Neural cell (in vitro differentiated cells): Measurements from ENCODE around the gene PAIP2. TPM values are rescaled to one million over a fixed set of nuclear protein-coding genes. Genes with fewer than 3 reads are reported as not detected.

Experiments
- H2AFZ ChIP-seq: fragments of 200-600, 300-800 bp; sonication (generic), shearing (Covaris generic); 2 replicates; pipeline ENCODE4 v1.6.0; 2014; ENCODE audit warnings: low read depth, mild to moderate bottlenecking, antibody characterized with exemption, low read length, moderate library complexity
- H3F3A ChIP-seq: fragments of 200-600 bp; shearing (Covaris generic); 2 replicates; pipeline ENCODE4 v1.6.1; 2016; ENCODE audit warnings: mild to moderate bottlenecking, moderate library complexity, mixed read lengths, antibody characterized with exemption, low read length; ENCODE audit not compliant: insufficient read depth, poor library complexity, severe bottlenecking
- H3K27ac ChIP-seq: fragments of 200-600, 300-800 bp; sonication (generic), shearing (Covaris generic); 2 replicates; pipeline ENCODE4 v1.5.1; 2014; ENCODE audit warnings: mild to moderate bottlenecking, low read length, moderate library complexity
- H3K27me3 ChIP-seq: fragments of 300-800, 200-600 bp; sonication (generic), shearing (Covaris generic); 2 replicates; pipeline ENCODE4 v1.6.0; 2014; ENCODE audit warnings: mild to moderate bottlenecking, low read depth, low read length, moderate library complexity; ENCODE audit not compliant: insufficient read depth
- H3K36me3 ChIP-seq: fragments of 300-800, 200-600 bp; sonication (generic), shearing (Covaris generic); 2 replicates; pipeline ENCODE4 v1.5.1; 2014; ENCODE audit warnings: mild to moderate bottlenecking, antibody characterized with exemption, low read length, moderate library complexity; ENCODE audit not compliant: insufficient read depth
- H3K4me2 ChIP-seq: fragments of 300-800, 200-600 bp; sonication (generic), shearing (Covaris generic); 2 replicates; pipeline ENCODE4 v1.6.0; 2014; ENCODE audit warnings: mild to moderate bottlenecking, low read length
- H3K4me3 ChIP-seq: fragments of 300-800, 200-600 bp; sonication (generic), shearing (Covaris generic); 2 replicates; pipeline ENCODE4 v1.5.1; 2014; ENCODE audit warnings: mild to moderate bottlenecking, low read length, moderate library complexity
- H3K79me2 ChIP-seq: fragments of 200-600 bp; shearing (Covaris generic); replicated peaks from 2 replicates; pipeline ENCODE4 v1.6.0; 2014; ENCODE audit warnings: mild to moderate bottlenecking, low read length, moderate library complexity; ENCODE audit not compliant: insufficient read depth
- H3K9ac ChIP-seq: fragments of 300-800, 200-600 bp; sonication (generic), shearing (Covaris generic); 2 replicates; pipeline ENCODE4 v1.6.1; 2016; ENCODE audit warnings: mild to moderate bottlenecking, low read length, mixed read lengths
- H3K9me2 ChIP-seq: fragments of 200-600 bp; shearing (Covaris generic); 2 replicates; pipeline ENCODE4 v1.6.1; 2016; ENCODE audit warnings: mild to moderate bottlenecking, low read length, mixed read lengths; ENCODE audit not compliant: insufficient read depth
- H3K9me3 ChIP-seq: fragments of 200-600, 300-800 bp; sonication (generic), shearing (Covaris generic); 2 replicates; pipeline ENCODE4 v1.6.1; 2016; ENCODE audit warnings: mild to moderate bottlenecking, mixed run types, low read length, moderate library complexity, mixed read lengths
- H4K20me1 ChIP-seq: fragments of 200-600 bp; shearing (Covaris generic); 2 replicates; pipeline ENCODE4 v1.6.1; 2016; ENCODE audit warnings: mild to moderate bottlenecking, mixed run types; ENCODE audit not compliant: insufficient read depth
- EP300 ChIP-seq: fragments of 450-650 bp; conservative IDR thresholded peaks from 2 replicates; pipeline ENCODE4 v1.6.1; 2014; ENCODE audit warnings: antibody characterized with exemption, mild to moderate bottlenecking, moderate library complexity; ENCODE audit not compliant: poor library complexity, severe bottlenecking
- EZH2 ChIP-seq: fragments of 200-600, 300-800 bp; shearing (Covaris generic), sonication (generic); IDR thresholded peaks from 2 replicates; pipeline ENCODE4 v1.6.1; 2014; ENCODE audit warnings: antibody characterized with exemption, low read length, borderline replicate concordance, mild to moderate bottlenecking; ENCODE audit not compliant: insufficient read depth, poor library complexity, severe bottlenecking
- MXI1 ChIP-seq: fragments of 450-650 bp; conservative IDR thresholded peaks from 2 replicates; pipeline ENCODE4 v1.6.1; 2014; ENCODE audit warnings: antibody characterized with exemption, mild to moderate bottlenecking; ENCODE audit not compliant: poor library complexity, severe bottlenecking
- POLR2AphosphoS5 ChIP-seq: IDR thresholded peaks from 2 replicates; pipeline ENCODE4 v1.6.1; 2012
- RAD21 ChIP-seq: fragments of 450-650 bp; conservative IDR thresholded peaks from 2 replicates; pipeline ENCODE4 v1.6.1; 2014; ENCODE audit warnings: antibody characterized with exemption, mild to moderate bottlenecking, moderate library complexity
- REST ChIP-seq: IDR thresholded peaks from 2 replicates; pipeline ENCODE4 v1.6.1; 2012; ENCODE audit warnings: borderline replicate concordance
- SMC3 ChIP-seq: fragments of 450-650 bp; conservative IDR thresholded peaks from 2 replicates; pipeline ENCODE4 v1.6.1; 2014; ENCODE audit warnings: antibody characterized with exemption, mild to moderate bottlenecking, moderate library complexity; ENCODE audit not compliant: poor library complexity
- TAF1 ChIP-seq: IDR thresholded peaks from 2 replicates; pipeline ENCODE4 v1.6.1; 2012; ENCODE audit warnings: low read depth
- polyA plus RNA-seq: library from polyadenylated mRNA; depleted of rRNA; stranded (reverse); fragments of >200 nt; gene quantifications from 2 replicates; pipeline ENCODE4 v1.2.3, GENCODE V29; 2014
- TF ChIP-seq, protein P1 (sequence below): fragments of 450-650 bp; IDR thresholded peaks from 2 replicates; pipeline ENCODE4 v1.5.1; 2014; ENCODE audit warnings: antibody characterized with exemption, mild to moderate bottlenecking, moderate library complexity; ENCODE audit not compliant: poor library complexity, severe bottlenecking

PAIP2 gene
- polyA plus RNA-seq, 1 donor from 2014 or later: 201 TPM

- Histone ChIP-seq H3K9ac (no peak overlapping the region), H3F3A (no peaks in the 10 kb centered on the region), H3K4me3 (peak overlapping the region; percentile 95), H3K9me3 (no peaks in the 10 kb centered on the region), H2AFZ (no peak overlapping the region), H3K9me2 (no peaks in the 10 kb centered on the region), H3K27me3 (no peaks in the 10 kb centered on the region), H3K36me3 (no peaks in the 10 kb centered on the region), H3K79me2 (peaks cover 89% of the 10 kb centered on the region), H4K20me1 (peaks cover 69% of the 10 kb centered on the region), H3K4me2 (no peak overlapping the region), H3K27ac (no peak overlapping the region)
- TF ChIP-seq EP300 (no peak), SMC3 (no peak), RAD21 (no peak), EZH2 (no peak), REST (no peak), TAF1 (no peak)
These were observed 43.4 kb upstream of the PAIP2 start for GRCh38 chr5:139298242-139298641.

GRCh38 chr5:139299486-139299885 is 42.2 kb upstream of the PAIP2 start:
- H2AFZ ChIP-seq: no peak overlapping the region
- H4K20me1 ChIP-seq: peaks cover 82% of the 10 kb centered on the region
- H3K27ac ChIP-seq: no peak overlapping the region
- no peak overlapping the region for H3K9ac ChIP-seq
- no peak overlapping the region for H3K4me2 ChIP-seq
- TF ChIP-seq MXI1 (no peak), TAF1 (no peak), POLR2AphosphoS5 (no peak), REST (no peak), EP300 (no peak), SMC3 (no peak), EZH2 (no peak), RAD21 (no peak)
- TF ChIP-seq, protein P1, sequence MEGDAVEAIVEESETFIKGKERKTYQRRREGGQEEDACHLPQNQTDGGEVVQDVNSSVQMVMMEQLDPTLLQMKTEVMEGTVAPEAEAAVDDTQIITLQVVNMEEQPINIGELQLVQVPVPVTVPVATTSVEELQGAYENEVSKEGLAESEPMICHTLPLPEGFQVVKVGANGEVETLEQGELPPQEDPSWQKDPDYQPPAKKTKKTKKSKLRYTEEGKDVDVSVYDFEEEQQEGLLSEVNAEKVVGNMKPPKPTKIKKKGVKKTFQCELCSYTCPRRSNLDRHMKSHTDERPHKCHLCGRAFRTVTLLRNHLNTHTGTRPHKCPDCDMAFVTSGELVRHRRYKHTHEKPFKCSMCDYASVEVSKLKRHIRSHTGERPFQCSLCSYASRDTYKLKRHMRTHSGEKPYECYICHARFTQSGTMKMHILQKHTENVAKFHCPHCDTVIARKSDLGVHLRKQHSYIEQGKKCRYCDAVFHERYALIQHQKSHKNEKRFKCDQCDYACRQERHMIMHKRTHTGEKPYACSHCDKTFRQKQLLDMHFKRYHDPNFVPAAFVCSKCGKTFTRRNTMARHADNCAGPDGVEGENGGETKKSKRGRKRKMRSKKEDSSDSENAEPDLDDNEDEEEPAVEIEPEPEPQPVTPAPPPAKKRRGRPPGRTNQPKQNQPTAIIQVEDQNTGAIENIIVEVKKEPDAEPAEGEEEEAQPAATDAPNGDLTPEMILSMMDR: no peak
- no peaks in the 10 kb centered on the region for H3F3A ChIP-seq
- no peaks in the 10 kb centered on the region for H3K27me3 ChIP-seq
- H3K9me3 ChIP-seq: no peaks in the 10 kb centered on the region
- peaks cover 100% of the 10 kb centered on the region for H3K79me2 ChIP-seq
- H3K9me2 ChIP-seq: no peaks in the 10 kb centered on the region
- H3K36me3 ChIP-seq: no peaks in the 10 kb centered on the region
- H3K4me3 ChIP-seq: peak overlapping the region; percentile 2
